Duodenal mucosa (tissue), 2 donors: Measurements from ENCODE around the gene GOLPH3.
"Not testable (repeated sequence)": the region's sequence is repeated elsewhere in the genome, so short reads cannot be mapped to it uniquely, and the experiment has no call there.

Experiments used
- H3K27ac ChIP-seq: one replicate; pipeline ENCODE4 v1.7.0; 2013; ENCODE audit warnings: low read depth, low read length
- H3K27me3 ChIP-seq, 2 donors: one replicate each; pipeline ENCODE4 v1.7.0; 2013; ENCODE audit warnings: low read length in 2 of 2, control low read depth in 1 of 2; ENCODE audit not compliant: insufficient read depth in 2 of 2, control insufficient read depth in 1 of 2
- H3K36me3 ChIP-seq, 2 donors: one replicate each; pipeline ENCODE4 v1.7.0; 2013; ENCODE audit warnings: low read length in 2 of 2, control low read depth in 1 of 2; ENCODE audit not compliant: insufficient read depth in 2 of 2, control insufficient read depth in 1 of 2
- H3K4me1 ChIP-seq, 2 donors: one replicate each; pipeline ENCODE4 v1.7.0; 2013; ENCODE audit warnings: low read length in 2 of 2, control low read depth in 1 of 2; ENCODE audit not compliant: insufficient read depth in 2 of 2, control insufficient read depth in 1 of 2
- H3K4me3 ChIP-seq, 2 donors: one replicate each; pipeline ENCODE4 v1.7.0; 2013; ENCODE audit warnings: low read length in 2 of 2, low read depth in 1 of 2
- H3K9ac ChIP-seq, 2 donors: one replicate each; pipeline ENCODE4 v1.7.0; 2013; ENCODE audit warnings: low read length in 2 of 2, low read depth in 1 of 2
- H3K9me3 ChIP-seq, 2 donors: one replicate each; pipeline ENCODE4 v1.7.0; 2013; ENCODE audit warnings: low read length in 2 of 2, control low read depth in 1 of 2; ENCODE audit not compliant: control insufficient read depth in 1 of 2

The GOLPH3 gene

GRCh38 chr5:32078855-32079254, 95.3 kb downstream of the GOLPH3 start:
- not testable (repeated sequence) for H3K27me3 ChIP-seq, H3K4me3 ChIP-seq, H3K27ac ChIP-seq, H3K36me3 ChIP-seq, H3K9ac ChIP-seq, H3K4me1 ChIP-seq, H3K9me3 ChIP-seq

- no peak overlapping the region for H3K27ac ChIP-seq
- H3K9me3 ChIP-seq, result no peaks in the 10 kb centered on the region
- no peak overlapping the region for H3K4me3 ChIP-seq
- no peaks in the 10 kb centered on the region for H3K36me3 ChIP-seq
- no peak overlapping the region for H3K9ac ChIP-seq
- no peaks in the 10 kb centered on the region for H3K27me3 ChIP-seq
- H3K4me1 ChIP-seq, result no peaks in the 10 kb centered on the region
These were observed 97.1 kb downstream of the GOLPH3 start for GRCh38 chr5:32076699-32077695.
